OCI-LY3 (cell line): Measurements from ENCODE around the gene CLDN3.

ENCODE experiments used
- H2AFZ ChIP-seq: fragments of 200-600, 300-600 bp; shearing (Covaris generic); 2 replicates; pipeline ENCODE4 v1.6.0; 2014; ENCODE audit warnings: antibody characterized with exemption, low read depth, low read length
- H3K27ac ChIP-seq: fragments of 200-600, 300-600 bp; sonication (generic); 2 replicates; pipeline ENCODE4 v1.5.1; 2014; ENCODE audit warnings: mild to moderate bottlenecking, low read length, moderate library complexity, mixed read lengths
- H3K27me3 ChIP-seq: fragments of 200-600, 300-600 bp; sonication (generic); 2 replicates; pipeline ENCODE4 v1.6.1; 2014; ENCODE audit warnings: low read depth, low read length, mixed read lengths
- H3K36me3 ChIP-seq: fragments of 200-600, 300-600 bp; sonication (generic); replicated peaks from 2 replicates; pipeline ENCODE3; 2014; ENCODE audit warnings: low read depth, low read length, mixed read lengths
- H3K4me1 ChIP-seq: fragments of 300-600, 200-600 bp; sonication (generic); 2 replicates; pipeline ENCODE4 v1.6.1; 2014; ENCODE audit warnings: low read length, mixed read lengths
- H3K4me2 ChIP-seq: fragments of 200-600, 300-600 bp; sonication (generic); 2 replicates; pipeline ENCODE4 v1.6.1; 2014; ENCODE audit warnings: low read length, mixed read lengths
- H3K4me3 ChIP-seq: fragments of 300-600, 200-600 bp; sonication (generic); 2 replicates; pipeline ENCODE4 v1.5.1; 2014; ENCODE audit warnings: antibody characterized with exemption, mild to moderate bottlenecking, low read length, moderate library complexity
- H3K79me2 ChIP-seq: fragments of 300-600, 200-600 bp; shearing (Covaris generic); 2 replicates; pipeline ENCODE4 v1.6.1; 2014; ENCODE audit warnings: mild to moderate bottlenecking, low read length, mixed read lengths
- H3K9ac ChIP-seq: fragments of 300-600, 200-600 bp; shearing (Covaris generic); 2 replicates; pipeline ENCODE4 v1.6.0; 2014; ENCODE audit warnings: mild to moderate bottlenecking, low read length, moderate library complexity
- H3K9me3 ChIP-seq: fragments of 200-600, 300-600 bp; shearing (Covaris generic); 2 replicates; pipeline ENCODE4 v1.6.1; 2014; ENCODE audit warnings: low read length, mixed read lengths; ENCODE audit not compliant: insufficient read depth
- H4K20me1 ChIP-seq: fragments of 200-600, 300-600 bp; sonication (generic); 2 replicates; pipeline ENCODE4 v1.6.1; 2016; ENCODE audit warnings: low read length, mixed read lengths; ENCODE audit not compliant: insufficient read depth
- CTCF ChIP-seq: fragments of 200-600, 300-600 bp; sonication (generic); IDR thresholded peaks from 2 replicates; pipeline ENCODE4 v1.5.1; 2014; ENCODE audit warnings: antibody characterized with exemption, low read length, low read depth
- EZH2phosphoT487 ChIP-seq: fragments of 200-600 bp; shearing (Covaris generic); IDR thresholded peaks from 2 replicates; pipeline ENCODE4 v1.6.1; 2018; ENCODE audit warnings: antibody characterized with exemption, mixed run types, low read depth

CLDN3 gene

DNA sequence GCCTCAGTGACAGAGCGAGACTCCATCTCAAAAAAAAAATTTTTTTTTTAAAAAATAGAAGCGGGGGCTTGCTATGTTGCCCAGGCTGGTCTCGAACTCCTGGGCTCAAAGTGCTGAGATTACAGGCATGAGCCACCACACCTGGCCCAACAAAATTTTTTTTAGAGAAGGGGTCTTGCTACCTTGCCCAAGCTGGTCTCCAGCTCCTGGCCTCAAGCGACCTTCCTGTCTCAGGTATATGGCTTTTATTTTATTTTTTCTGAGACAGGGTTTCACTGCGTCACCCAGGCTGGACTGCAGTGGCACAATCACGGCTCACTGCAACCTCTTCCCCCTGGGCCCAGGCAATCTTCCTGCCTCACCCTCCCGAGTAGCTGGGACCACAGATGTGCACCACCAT is 29.9 kb downstream of the CLDN3 start:
- no peak overlapping the region for H3K9ac ChIP-seq
- H2AFZ ChIP-seq: no peak overlapping the region
- peaks cover 31% of the 10 kb centered on the region for H3K4me1 ChIP-seq
- peaks cover 6% of the 10 kb centered on the region for H4K20me1 ChIP-seq
- H3K27ac ChIP-seq: no peak overlapping the region
- no peaks in the 10 kb centered on the region for H3K9me3 ChIP-seq
- H3K36me3 ChIP-seq: peaks cover 9% of the 10 kb centered on the region
- H3K4me3 ChIP-seq: no peak overlapping the region
- H3K4me2 ChIP-seq: no peak overlapping the region
- no peaks in the 10 kb centered on the region for H3K27me3 ChIP-seq
- no peak for TF ChIP-seq EZH2phosphoT487
- no peak for TF ChIP-seq CTCF
- peaks cover 6% of the 10 kb centered on the region; the same call in 1 of the 2 replicates for H3K79me2 ChIP-seq

DNA sequence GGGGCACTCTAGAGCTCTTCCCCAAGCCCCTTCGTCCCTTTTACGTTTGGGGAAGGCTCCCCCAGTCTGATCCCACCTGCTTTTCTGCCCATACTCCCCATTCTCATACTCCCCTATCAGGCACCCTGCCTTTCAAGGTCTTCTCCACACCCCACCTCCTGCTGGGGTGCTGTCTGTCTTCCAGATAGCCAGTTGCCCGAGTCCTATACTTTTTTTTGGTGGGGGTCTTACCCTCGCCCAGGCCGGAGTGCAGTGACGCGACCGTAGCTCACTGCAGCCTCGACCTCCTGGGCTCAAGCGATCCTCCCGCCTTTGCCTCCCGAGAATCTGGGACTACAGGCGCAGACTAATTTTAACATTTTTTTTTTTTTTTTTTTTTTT is 30.7 kb downstream of the CLDN3 start:
- Histone ChIP-seq H3K4me2 (peak overlapping the region; percentile 86), H3K4me1 (peaks cover 31% of the 10 kb centered on the region)

GRCh38 chr7:73738612-73739386 is 31.3 kb downstream of the CLDN3 start, which contains the start of gene ABHD11:
TSS of gene ABHD11 (minus strand) at chr7:73738802. CDS start at chr7:73738770, 32 bp downstream.
- H4K20me1 ChIP-seq: peaks cover 6% of the 10 kb centered on the region
- no peaks in the 10 kb centered on the region for H3K27me3 ChIP-seq
- H3K9me3 ChIP-seq: no peaks in the 10 kb centered on the region
- H3K9ac ChIP-seq: peak within 1 kb of the TSS; percentile 92
- TF ChIP-seq CTCF: peak; percentile 9; the same call in 1 of the 2 replicates
- TF ChIP-seq EZH2phosphoT487: no peak
- peaks cover 9% of the 10 kb centered on the region for H3K36me3 ChIP-seq
- peak within 1 kb of the TSS; percentile 77 for H3K4me3 ChIP-seq
- peak within 1 kb of the TSS; percentile 58 for H3K27ac ChIP-seq
- H2AFZ ChIP-seq: peak within 1 kb of the TSS; percentile 51; the same call in 1 of the 2 replicates
- H3K4me1 ChIP-seq: peaks cover 31% of the 10 kb centered on the region
- peak within 1 kb of the TSS; percentile 86 for H3K4me2 ChIP-seq
- H3K79me2 ChIP-seq: peaks cover 6% of the 10 kb centered on the region; the same call in 1 of the 2 replicates

More for the DNA sequence above, 30.7 kb downstream of the CLDN3 start:
- H3K79me2 ChIP-seq: peaks cover 6% of the 10 kb centered on the region; the same call in 1 of the 2 replicates
- H3K4me3 ChIP-seq: peak overlapping the region; percentile 77
- peak overlapping the region; percentile 74 for H3K9ac ChIP-seq
- H3K36me3 ChIP-seq: peaks cover 9% of the 10 kb centered on the region
- no peaks in the 10 kb centered on the region for H3K27me3 ChIP-seq
- TF ChIP-seq CTCF (peak; percentile 3; the same call in 1 of the 2 replicates), EZH2phosphoT487 (no peak)
- peak overlapping the region; percentile 41 for H3K27ac ChIP-seq
- no peaks in the 10 kb centered on the region for H3K9me3 ChIP-seq
- peaks cover 6% of the 10 kb centered on the region for H4K20me1 ChIP-seq
- H2AFZ ChIP-seq: peak overlapping the region; percentile 27; the same call in 1 of the 2 replicates

DNA sequence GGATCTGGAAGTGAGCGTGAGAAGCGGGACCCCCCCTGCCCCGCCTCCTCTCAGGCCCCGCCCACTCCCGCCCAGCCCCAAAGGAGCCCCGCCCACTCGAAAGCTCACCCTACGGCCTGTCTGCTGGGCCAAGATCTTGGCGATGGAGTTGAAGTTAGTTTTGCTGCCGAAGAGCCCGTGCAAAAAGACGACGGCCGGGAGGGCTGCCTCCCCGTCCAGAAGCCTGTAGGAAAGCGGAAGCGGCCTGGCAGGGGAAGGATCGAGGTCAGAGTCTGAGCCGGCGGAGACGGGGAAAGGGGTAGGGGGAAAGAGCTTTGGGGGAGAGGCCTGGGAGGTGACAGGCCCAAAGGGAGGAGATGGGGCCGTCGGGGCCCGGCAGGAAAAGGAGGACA is 31.9 kb downstream of the CLDN3 start:
- Histone ChIP-seq H3K79me2 (peaks cover 6% of the 10 kb centered on the region; the same call in 1 of the 2 replicates), H2AFZ (peak overlapping the region; percentile 51; the same call in 1 of the 2 replicates), H3K9me3 (no peaks in the 10 kb centered on the region)

More for the DNA sequence above, 31.9 kb downstream of the CLDN3 start:
- Histone ChIP-seq H3K36me3 (peaks cover 9% of the 10 kb centered on the region), H3K4me1 (peaks cover 25% of the 10 kb centered on the region), H3K4me2 (peak overlapping the region; percentile 82), H3K27ac (peak overlapping the region; percentile 58), H4K20me1 (peaks cover 6% of the 10 kb centered on the region), H3K27me3 (no peaks in the 10 kb centered on the region), H3K9ac (peak overlapping the region; percentile 92), H3K4me3 (peak overlapping the region; percentile 77)
- TF ChIP-seq CTCF (no peak), EZH2phosphoT487 (no peak)
